Activated B cell treated with CpG ODN at 0.5 μM for 24 hours (primary cell): ENCODE results near the gene KCNQ1. TPM values are rescaled to one million over a fixed set of nuclear protein-coding genes. Genes with fewer than 3 reads are reported as not detected.
A peak's percentile ranks its signal among the peaks of the same experiment; 100 is the strongest.

Experiments
- ATAC-seq: fragments of 200-7000 bp; cut with Tn5 transposase; one replicate; pipeline ENCODE4 v1.10.0; 2021; ENCODE audit warnings: low read depth, mild to moderate bottlenecking, moderate library complexity
- CTCF ChIA-PET: fragments of 350-600 bp; sonication (Branson Sonifier 250); formaldehyde crosslinking; loops from one replicate; lab custom pipeline; 2021; ENCODE audit warnings: antibody characterized with exemption; lab: Charles Lee
- POLR2A ChIA-PET: fragments of 350-600 bp; sonication (Branson Sonifier 250); formaldehyde crosslinking; loops from one replicate; lab custom pipeline; 2021; ENCODE audit warnings: antibody characterized with exemption; lab: Charles Lee
- DNase-seq: peaks from one replicate; pipeline ENCODE4 v3.0.0; 2022
- H3K27ac Mint-ChIP-seq: one replicate; pipeline ENCODE4 v1.8.0; 2020; ENCODE audit warnings: mixed read lengths
- H3K27me3 Mint-ChIP-seq: one replicate; pipeline ENCODE4 v1.8.0; 2021; ENCODE audit warnings: mixed read lengths
- H3K36me3 Mint-ChIP-seq: one replicate; pipeline ENCODE4 v1.8.0; 2021; ENCODE audit warnings: low read depth, mixed read lengths
- H3K4me1 Mint-ChIP-seq: one replicate; pipeline ENCODE4 v1.8.0; 2021; ENCODE audit warnings: mixed read lengths
- H3K4me3 Mint-ChIP-seq: one replicate; pipeline ENCODE4 v1.8.0; 2020; ENCODE audit warnings: mild to moderate bottlenecking, mixed read lengths
- H3K9me3 Mint-ChIP-seq: one replicate; pipeline ENCODE4 v1.8.0; 2020; ENCODE audit warnings: mixed read lengths
- CTCF ChIP-seq: fragments of 200-600 bp; IDR thresholded peaks from one replicate; pipeline ENCODE4 v1.8.0; 2022; ENCODE audit warnings: antibody characterized with exemption, mild to moderate bottlenecking
- intact Hi-C: fragments of 100-400 bp; cut with micrococcal nuclease; formaldehyde crosslinking; loops from one replicate; pipeline ENCODE4 v1.15.1; 2024
- total RNA-seq: library from RNA; stranded (reverse); gene quantifications from 2 replicates; pipeline ENCODE4 v1.2.3, GENCODE V29; 2022

KCNQ1 gene
- total RNA-seq, 1 donor from 2014 or later, result 6.5 TPM

GRCh38 chr11:2590131-2590964, 145.5 kb downstream of the KCNQ1 start:
- CTCF ChIA-PET, result no interaction called here
- Mint-ChIP-seq H3K27ac (no peak overlapping the region), H3K4me1 (no peaks in the 10 kb centered on the region), H3K27me3 (no peaks in the 10 kb centered on the region), H3K9me3 (no peaks in the 10 kb centered on the region), H3K36me3 (peaks cover 40% of the 10 kb centered on the region), H3K4me3 (no peak overlapping the region)
- POLR2A ChIA-PET, result no interaction called here
- no peak for DNase-seq
- TF ChIP-seq CTCF, result no peak
- intact Hi-C loops, result no loop called here
- no peak for ATAC-seq

GRCh38 chr11:2590965-2591754, 146.4 kb downstream of the KCNQ1 start:
- ATAC-seq (no peak), DNase-seq (peak; percentile 12)
- intact Hi-C loops, result no loop called here
- Mint-ChIP-seq H3K4me3 (no peak overlapping the region), H3K27me3 (no peaks in the 10 kb centered on the region), H3K4me1 (no peaks in the 10 kb centered on the region), H3K27ac (no peak overlapping the region), H3K36me3 (peaks cover 46% of the 10 kb centered on the region), H3K9me3 (no peaks in the 10 kb centered on the region)
- TF ChIP-seq CTCF, result no peak
- CTCF ChIA-PET, result no interaction called here
- POLR2A ChIA-PET, result no interaction called here

GRCh38 chr11:2591805-2592204, 147.0 kb downstream of the KCNQ1 start:
- H3K9me3 Mint-ChIP-seq, result peaks cover 2% of the 10 kb centered on the region
- H3K27me3 Mint-ChIP-seq, result no peaks in the 10 kb centered on the region
- ChIA-PET CTCF (no interaction called here), POLR2A (no interaction called here)
- DNase-seq (peak; percentile 9), ATAC-seq (no peak)
- H3K36me3 Mint-ChIP-seq, result peaks cover 51% of the 10 kb centered on the region
- no peak overlapping the region for H3K4me3 Mint-ChIP-seq
- no peak overlapping the region for H3K27ac Mint-ChIP-seq
- TF ChIP-seq CTCF, result no peak
- intact Hi-C loops, result no loop called here
- H3K4me1 Mint-ChIP-seq, result no peaks in the 10 kb centered on the region

- no peak overlapping the region for H3K4me3 Mint-ChIP-seq
- no peak for TF ChIP-seq CTCF
- no peak for ATAC-seq
- intact Hi-C loops, result no loop called here
- no peak for DNase-seq
- H3K4me1 Mint-ChIP-seq, result no peaks in the 10 kb centered on the region
- peaks cover 2% of the 10 kb centered on the region for H3K9me3 Mint-ChIP-seq
- CTCF ChIA-PET, result no interaction called here
- H3K27me3 Mint-ChIP-seq, result no peaks in the 10 kb centered on the region
- POLR2A ChIA-PET, result no interaction called here
- H3K27ac Mint-ChIP-seq, result no peak overlapping the region
- H3K36me3 Mint-ChIP-seq, result peaks cover 51% of the 10 kb centered on the region
These were observed 148.0 kb downstream of the KCNQ1 start for GRCh38 chr11:2592559-2593392.
